HG02610 (cell line): ENCODE measurements around the gene RHEBL1.

Source experiments
- ATAC-seq: cut with Tn5 transposase; IDR thresholded peaks from one replicate; pipeline ENCODE4 v1.9.1; 2021; ENCODE audit warnings: mild to moderate bottlenecking, moderate library complexity; ENCODE audit not compliant: unreplicated experiment

RHEBL1 gene

GRCh38 chr12:49069507-49070346 lies at the start of gene RHEBL1:
Gene RHEBL1, minus strand, starts transcription at chr12:49069979. Its CDS starts 194 bp downstream, at chr12:49069785.
- peak; percentile 98 for ATAC-seq

DNA sequence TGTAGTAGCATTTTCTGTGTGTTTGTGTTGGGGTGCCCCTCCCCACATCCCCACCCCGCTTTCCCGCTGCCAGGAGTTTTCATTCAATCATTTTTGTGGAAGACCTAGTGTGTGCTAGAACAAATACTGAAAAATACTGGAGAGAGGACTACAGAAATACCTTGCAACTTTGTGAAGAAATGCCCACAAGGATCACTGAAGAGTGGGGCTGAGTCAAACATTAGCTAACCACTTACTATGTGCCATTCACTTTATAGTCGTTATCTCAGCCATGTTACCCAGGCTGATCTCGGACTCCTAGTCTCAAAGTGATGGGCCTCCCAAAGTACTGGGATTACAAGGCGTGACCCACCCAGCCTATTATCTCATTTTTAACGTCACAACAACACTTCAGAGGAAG lies 41.4 kb upstream of the RHEBL1 start:
- no peak for ATAC-seq

DNA sequence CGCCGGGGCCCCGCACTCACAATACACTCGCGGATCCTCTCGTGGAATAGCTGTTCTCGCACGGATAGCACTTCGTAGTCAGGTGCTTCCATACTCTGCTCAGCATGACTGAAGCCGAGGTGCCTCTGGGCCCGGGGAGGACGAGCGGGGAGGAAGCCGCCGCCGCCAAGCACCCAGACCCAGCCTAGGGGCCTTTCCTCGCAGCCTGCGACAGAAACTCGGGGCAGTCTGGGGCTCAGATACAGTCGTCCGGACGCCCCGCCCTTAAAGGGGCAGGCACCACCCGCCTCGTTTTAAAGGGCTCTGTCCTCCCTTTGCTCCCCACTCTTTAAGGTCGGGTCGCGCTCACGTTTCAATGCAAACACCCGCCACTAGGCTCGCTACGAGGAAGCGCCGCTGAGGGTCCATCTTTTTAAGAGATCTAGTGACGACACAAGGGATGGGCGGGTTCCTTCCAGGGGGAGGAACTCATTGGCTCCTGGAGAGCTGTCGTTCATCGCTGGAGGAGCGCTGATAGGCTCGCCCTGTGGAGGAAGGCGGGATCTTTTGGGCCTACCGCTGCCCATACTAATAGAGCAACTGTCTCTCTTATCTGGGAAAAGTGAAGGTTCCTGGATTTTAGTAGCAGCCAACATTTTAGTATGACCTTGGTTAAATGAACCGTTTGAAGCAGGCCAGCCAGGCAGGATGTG lies 40.8 kb upstream of the RHEBL1 start, which contains the start of gene LMBR1L:
Gene LMBR1L (minus strand): TSS at position 384 of the 692 bp plus-strand sequence. CDS start 292 bp downstream, at position 92.
- ATAC-seq = peak; percentile 98

DNA sequence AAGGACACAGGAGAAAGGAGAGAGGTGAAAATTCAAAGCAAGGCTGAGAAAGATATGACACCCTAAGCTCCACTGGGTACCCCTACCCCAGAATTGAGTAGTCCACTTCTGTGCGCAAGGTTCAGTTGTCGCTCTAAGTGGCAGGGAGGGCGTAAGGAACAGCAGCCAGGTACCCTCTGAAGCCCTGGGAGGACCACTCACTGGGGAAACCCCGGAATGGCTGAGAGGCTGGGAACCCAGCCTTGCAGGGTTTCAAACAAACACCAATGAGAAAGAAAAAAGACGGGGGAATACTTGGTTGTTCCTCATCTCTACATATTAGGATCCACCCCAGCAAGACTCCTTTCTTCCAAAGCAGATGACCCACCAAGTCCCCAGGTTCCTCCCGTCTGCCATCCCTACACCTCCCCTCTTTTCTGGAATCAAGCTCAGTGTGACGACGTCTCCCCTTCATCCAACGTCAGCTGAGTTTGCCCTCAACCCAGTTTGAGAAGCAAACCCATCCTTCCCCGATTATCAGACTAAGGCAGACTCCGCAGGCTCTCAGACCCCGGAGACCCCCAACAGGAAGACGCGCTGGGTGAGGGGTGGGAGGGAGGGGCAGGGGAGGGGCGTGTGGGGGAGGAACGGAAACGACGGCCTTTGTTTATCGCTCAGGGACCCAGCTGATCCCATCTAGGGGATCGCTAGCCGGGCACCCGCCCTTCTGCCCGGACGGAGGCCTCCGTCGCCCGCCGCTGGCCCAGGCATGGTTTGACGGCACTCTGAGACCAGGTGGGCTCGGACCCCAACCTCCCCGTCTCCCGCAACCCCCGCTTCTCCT lies 40.1 kb upstream of the RHEBL1 start:
- ATAC-seq = no peak

DNA sequence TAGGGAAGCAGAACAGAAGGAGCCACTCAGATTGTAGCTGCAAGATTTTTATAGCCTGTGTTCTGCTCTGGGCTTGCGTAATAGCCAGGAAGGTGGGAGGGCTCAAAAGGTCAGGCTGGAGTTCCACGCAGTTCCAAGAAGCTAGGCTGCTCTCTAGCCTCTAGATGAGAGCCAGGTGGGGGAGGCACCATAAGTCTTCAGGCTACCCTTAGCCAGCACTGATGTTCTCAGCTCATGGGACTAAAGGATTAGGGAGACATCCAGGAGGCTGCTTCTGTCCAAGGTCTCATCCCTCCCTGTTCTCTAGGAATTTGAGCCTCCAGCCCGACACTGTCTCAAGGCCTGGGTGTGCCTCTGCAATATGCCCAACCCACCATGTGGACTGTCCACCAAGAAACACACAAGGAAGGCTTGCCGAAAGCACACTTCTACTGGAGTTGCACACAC lies 39.2 kb upstream of the RHEBL1 start:
- ATAC-seq = no peak

DNA sequence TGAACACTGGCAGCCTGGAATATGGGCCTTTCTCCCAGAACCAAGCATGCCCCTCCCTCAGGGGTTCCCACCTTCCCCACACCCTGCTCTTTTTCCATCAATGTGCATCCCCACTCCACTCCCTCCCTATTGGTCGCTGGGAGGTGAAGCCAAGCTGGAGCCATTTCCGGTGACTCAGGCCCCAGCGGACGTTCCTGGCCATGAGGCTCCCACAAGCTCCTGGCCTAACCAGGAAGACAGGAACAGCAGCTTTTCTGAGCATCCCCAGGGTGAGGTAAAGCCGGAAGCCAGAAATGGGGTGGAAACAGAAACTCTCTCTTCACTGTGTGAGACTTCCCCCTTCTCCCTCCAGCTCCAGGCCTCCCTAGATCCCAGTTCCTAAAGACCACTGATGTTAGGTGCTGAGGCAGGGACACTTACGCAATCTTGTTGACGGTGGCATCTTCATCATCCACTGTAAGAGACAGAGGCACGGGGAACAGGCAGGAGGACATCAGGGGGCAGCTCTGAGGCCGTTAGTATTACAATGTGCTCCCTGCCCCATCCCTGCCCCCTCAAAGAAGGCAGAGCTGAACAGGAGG lies 35.8 kb upstream of the RHEBL1 start:
- no peak for ATAC-seq

- no peak for ATAC-seq
These were observed 35.0 kb upstream of the RHEBL1 start for GRCh38 chr12:49104822-49105221.

DNA sequence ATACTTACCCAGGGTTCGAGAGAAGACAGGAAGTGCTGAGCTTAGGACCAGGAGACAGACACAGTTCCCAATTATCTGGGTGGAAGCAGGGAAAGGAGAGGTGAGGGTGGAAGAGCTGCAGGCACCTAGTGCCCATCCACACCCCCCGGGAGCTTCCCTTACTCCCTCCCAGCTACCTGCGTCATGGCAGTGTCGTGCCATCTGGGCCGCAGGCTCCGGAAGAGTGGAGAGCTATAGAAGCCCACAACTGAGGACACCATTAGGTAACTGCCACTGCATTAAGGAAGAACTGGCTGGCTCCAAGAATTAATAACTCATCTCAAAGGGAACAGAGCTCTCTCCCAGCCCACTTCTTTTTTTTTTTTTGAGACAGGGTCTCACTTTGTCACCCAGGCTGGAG lies 30.6 kb upstream of the RHEBL1 start:
- ATAC-seq = no peak

- ATAC-seq = no peak
These were observed 28.9 kb upstream of the RHEBL1 start for GRCh38 chr12:49098703-49099102.

DNA sequence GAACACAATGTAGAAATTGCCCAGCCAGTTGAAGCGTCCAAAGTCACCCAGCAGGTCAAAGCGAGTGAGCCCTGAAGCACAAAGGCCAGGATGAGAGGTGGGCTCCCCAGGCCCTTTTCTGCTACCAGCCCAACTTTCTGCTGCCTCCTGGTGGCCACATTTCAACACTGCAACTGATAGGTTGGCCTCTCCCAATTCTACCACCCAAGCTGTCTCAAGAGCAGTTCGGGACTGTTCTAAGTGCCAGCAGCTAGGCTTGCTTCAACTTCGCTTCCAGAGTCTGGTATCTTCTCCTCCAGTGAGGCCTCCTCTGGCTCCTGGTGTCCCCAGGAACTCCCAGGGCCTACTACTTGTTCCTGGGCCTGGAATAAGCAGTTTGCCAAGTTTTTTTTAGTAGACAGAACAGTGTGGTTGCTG lies 28.3 kb upstream of the RHEBL1 start:
- ATAC-seq = no peak

DNA sequence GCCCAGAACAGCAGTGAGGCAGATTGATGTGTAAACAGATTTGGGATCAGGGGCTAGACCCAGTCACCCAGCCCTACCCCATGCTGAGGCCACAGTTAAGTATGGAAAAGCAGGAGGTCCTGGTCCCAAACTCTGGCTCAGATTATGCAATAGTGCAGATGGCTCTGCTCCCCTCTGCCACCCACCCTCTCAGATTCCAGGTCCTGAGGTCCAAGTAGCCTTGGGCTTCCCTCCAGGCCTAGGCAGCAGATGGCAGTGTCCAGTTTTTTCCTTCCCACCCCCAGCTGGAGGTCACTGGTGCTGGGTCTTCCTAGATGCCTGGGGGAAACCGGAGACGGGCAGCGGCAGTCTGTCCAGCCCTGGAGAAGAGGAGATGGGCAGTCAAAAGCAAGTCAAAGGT lies 27.6 kb upstream of the RHEBL1 start:
- ATAC-seq = no peak

DNA sequence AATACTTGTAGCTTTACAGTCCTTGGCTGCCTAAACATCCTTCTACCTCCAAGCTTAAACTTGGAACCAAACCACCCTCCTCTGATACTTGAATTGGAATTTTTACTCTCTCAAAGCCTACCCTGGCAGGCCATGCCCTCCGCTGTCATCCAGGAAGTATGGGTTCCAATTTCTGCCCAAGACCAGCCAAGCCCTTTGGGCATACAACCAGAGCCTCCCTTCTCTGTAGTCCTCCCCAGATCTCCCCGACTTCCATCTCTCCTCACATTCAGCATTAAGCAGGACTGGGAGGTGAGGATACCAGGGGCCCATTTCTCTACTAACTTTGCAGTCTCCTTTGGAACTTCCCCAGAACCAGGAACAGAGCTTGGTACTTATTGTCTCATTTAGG lies 25.2 kb upstream of the RHEBL1 start:
- ATAC-seq = no peak

DNA sequence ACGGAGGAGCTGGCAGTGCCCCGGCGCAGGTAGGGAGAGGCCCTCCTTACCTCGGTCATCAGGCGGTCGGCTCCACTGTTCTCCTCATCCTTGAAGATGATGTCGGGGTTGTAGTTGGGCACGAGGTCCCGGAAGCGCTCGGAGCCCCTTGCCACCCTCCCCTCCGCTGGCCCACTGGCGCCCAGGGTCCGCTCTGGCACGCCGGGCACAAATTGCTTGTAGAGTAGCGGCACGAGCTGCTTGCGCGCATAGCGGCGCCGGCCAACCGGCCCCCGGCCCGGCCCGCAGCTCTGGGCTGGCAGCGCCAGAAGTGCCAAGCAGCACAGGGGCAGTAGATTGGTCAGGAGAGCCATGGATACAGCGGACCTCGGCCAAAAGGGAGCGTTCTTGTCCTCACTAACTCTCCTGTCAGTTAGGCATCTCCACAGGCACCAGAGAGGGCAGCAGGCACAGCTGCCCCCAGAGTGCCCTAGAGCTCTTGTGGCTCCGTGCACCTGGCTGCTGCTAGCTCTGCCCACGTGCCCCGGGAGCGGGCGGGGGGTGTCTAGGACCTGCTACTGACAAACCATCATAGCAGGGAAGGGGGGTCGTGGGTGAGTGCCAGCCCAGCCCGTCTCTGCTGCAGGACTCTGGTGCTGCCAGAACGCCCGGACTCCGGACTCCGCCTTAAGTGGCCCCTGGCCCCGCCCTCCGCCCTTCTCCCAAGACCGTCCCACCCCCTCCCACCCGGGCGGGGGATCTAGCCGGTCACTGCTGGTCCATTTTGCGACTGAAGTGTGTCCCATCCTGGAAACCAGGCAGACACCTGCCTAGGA lies 24.6 kb upstream of the RHEBL1 start, which contains the start of gene DHH:
Gene DHH (minus strand): TSS at position 642 of the 815 bp plus-strand sequence. CDS start 289 bp downstream, at position 353.
- no peak for ATAC-seq

- no peak for ATAC-seq
These were observed 24.0 kb upstream of the RHEBL1 start for GRCh38 chr12:49093792-49094159.

GRCh38 chr12:49092816-49093406 lies 23.1 kb upstream of the RHEBL1 start:
- ATAC-seq = no peak

DNA sequence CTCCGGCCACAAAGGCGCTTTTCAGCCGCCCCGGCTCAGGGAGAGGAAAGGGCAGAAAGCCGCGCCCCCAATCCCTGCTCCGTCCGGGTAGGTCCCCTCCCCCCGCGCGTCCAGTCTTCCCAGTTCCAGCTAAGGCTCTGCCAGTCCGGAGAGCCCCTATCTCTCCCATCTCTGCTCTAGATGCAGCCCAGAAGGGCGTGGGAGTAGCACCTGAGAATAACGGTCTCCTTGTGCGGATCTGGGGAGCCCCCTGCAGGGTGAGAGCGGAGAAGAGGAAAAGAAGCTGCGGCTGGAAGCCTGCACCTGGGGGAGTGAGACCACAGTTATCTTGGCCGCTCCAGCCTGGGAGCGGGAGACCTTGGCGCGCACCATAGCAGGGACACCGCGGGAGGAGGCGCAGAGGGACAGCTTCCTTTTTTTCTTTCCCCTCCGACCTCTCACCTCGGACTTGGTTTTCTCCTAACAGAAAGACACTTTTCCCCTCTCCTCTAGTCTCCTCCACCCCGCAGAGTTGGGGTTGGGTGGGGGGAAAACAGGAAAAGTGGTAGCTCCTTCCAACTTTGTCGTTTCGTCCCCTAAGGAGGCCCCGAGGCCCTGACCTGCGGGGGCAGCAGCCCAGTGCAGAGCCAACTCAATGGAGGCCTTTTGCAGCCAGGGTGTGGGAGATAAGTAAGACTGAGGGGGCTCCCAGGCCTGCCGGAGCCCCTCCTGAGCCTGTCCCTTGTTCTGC lies 22.5 kb upstream of the RHEBL1 start:
- ATAC-seq = no peak

- no peak for ATAC-seq
These were observed 22.0 kb upstream of the RHEBL1 start for GRCh38 chr12:49091836-49092085.

DNA sequence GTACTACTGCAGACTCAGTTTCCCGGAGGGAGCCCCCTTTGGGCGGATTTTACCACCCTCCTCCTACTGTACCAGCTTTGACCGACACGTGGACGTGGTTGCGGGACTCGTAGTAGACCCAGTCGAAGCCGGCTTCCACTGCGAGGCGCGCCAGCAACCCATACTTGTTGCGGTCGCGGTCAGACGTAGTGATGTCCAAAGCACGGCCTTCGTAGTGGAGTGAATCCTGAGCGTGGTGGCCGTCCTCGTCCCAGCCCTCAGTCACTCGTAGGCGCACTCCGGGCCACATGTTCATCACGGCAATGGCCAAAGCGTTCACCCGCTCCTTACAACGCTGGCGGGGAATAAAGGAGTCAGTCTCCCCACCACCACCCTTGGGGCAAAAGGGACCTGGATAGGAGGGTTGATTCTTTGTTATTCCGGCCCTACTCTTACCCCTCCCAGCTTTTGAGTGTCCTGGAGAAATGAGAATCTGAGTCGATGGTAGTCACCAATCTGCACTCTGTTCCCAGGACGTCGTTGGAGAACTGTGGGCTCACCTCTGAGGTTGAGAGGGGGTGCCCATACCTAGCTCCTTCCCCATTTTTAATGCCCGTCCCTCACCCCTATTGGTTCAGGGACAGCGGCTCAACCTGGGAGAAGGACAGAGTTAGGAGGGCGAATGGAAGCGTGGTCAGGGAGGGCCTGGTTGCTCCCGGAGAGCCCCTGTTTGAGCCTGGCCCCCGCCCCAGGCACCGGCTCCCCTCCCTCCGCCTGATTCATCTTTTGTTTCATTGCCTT lies 21.5 kb upstream of the RHEBL1 start:
- ATAC-seq = no peak
